Measurements from ENCODE around the gene FAM222A. TPM values are rescaled to one million over a fixed set of nuclear protein-coding genes. Genes with fewer than 3 reads are reported as not detected.
A peak's percentile ranks its signal among the peaks of the same experiment; 100 is the strongest.

The FAM222A gene
- polyA plus RNA-seq, 4 donors: 7.0 to 9.3 (median 8.5) TPM

DNA sequence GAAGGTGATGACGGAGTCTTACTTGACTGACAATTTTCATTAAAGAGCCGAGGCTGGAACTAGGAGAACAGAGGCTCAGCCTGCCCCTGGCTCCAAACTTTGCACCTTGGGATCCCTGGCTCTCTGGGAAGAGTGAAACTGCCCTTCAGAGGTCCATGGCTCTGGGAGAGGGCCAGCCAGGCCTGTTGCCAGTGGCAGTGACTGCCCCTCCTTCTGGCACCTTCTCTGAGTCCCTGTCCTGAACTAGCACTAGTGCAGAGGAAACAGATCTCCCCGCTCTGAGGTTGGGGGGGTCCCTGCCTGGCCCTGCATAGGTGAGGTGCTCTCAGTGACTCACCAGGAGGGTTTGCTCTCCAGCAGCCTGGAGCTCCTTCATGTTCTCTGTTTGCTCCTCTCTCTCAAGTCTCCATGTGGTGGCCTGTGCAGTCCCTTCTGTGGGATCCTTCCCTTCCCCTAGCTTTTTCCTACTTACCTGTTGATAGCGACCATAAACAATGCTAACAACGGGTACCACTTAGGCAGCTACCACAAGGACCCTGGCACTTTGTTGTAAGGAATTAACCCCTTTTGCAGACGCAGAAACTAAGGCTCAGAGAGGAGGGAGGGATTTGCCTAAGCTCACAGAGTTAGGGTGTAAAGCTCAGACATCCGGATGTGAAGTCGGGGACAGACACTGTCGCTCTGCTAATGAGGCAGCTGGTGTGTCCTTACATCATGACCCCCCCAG is 22.4 kb downstream of the FAM222A start:
- no peak for DNase-seq (ENCODE audit: low read depth in 4 of 4, low spot score in 3 of 4)

DNA sequence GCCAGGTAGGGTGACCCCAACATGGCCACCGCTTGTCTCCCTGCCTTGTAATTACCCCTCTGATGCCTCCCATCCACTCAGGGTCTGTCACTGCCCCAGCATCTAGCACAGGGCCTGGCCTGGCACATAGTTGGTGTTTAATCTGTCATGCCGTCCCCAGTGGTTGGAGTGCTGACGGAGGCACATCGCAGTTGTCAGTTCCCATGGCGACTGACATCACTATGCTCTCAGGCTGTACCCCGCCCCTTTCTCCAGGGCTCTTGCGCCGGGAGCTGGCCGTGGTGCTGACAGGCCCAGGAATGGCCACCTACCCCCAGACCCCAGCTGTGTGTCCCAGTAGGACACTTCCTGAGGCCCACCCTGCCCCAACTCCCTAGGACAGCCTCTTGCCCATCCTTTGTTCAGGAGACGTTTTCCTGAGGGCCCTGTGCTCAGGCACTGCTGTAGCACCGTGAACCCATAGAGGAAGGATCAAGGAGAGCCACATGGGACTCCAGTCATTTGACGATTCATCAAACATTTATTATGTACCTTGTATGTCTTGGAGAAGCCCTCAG is 23.0 kb downstream of the FAM222A start:
- DNase-seq (ENCODE audit: low read depth in 4 of 4, low spot score in 3 of 4): peak in 2 of 4 donors; percentile 65 to 72

DNA sequence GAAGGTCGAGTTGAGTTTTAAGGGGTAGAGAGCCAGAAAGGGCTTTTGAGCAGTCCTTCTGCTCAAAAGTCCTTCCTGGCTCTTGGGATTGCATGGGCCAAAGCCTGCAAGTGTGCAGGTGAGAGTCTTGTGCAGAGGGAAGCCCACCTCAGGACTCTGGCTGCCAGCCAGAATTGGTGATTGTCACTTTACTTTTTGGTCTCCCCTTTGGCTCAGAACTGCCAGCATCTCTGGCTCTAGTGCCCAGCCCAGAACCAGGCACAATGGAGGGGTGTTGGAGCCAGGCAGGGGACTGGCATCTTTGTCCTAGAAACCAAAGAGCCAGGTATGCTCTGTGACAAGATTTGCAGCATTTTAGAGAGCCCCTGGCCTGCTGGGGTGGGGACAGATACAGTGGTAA is 23.5 kb downstream of the FAM222A start:
- DNase-seq (ENCODE audit: low read depth in 4 of 4, low spot score in 3 of 4): no peak

DNA sequence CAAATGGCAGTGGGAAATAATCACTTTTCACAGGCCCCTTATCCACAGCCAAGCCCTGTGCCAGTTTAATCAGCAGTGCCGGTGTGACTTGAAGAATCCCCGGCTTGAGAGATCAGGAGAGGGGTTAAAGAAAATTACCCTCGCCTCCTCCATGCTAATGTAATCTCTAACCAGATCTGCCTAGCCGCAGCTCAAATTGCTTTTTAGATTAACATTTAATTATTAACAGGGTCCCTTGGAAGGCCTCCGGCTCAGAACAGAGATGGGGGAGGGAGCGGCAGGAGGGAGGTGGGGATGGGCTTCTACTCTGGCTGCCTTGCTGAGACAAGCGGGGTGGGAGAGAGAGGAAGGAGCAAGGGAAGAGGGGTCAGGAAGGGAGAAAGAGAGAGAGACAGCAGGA is 24.0 kb downstream of the FAM222A start:
- DNase-seq (ENCODE audit: low read depth in 4 of 4, low spot score in 3 of 4): no peak

DNA sequence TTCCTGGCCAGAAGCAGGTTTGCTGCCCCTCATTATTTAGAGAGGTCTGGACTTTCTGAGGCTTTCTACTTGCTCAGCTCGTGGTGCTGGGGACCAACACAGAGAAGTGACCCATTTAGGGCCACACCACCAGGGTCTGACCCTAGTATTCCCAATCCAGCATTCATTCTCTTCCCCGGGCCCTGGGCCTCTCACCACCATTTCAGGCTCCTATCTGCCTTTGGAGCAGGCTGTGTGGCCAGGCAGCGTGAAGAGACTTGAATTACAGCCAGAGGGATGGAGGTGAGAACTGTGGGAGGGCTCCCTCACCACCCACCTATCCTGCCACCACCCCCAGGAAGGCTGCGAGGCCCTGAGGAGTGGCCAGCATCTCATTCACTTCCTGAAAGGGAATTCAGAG is 24.6 kb downstream of the FAM222A start:
- no peak for DNase-seq (ENCODE audit: low read depth in 4 of 4, low spot score in 3 of 4)

GRCh38 chr12:109738878-109739665 is 25.4 kb downstream of the FAM222A start:
- no peak for DNase-seq (ENCODE audit: low read depth in 4 of 4, low spot score in 3 of 4)

- DNase-seq (ENCODE audit: low read depth in 4 of 4, low spot score in 3 of 4): no peak
These were observed 26.4 kb downstream of the FAM222A start for GRCh38 chr12:109739747-109740693.

GRCh38 chr12:109740694-109741245 is 27.1 kb downstream of the FAM222A start:
- DNase-seq (ENCODE audit: low read depth in 4 of 4, low spot score in 3 of 4): no peak

- no peak for DNase-seq (ENCODE audit: low read depth in 4 of 4, low spot score in 3 of 4)
These were observed 27.8 kb downstream of the FAM222A start for GRCh38 chr12:109741286-109741969.

DNA sequence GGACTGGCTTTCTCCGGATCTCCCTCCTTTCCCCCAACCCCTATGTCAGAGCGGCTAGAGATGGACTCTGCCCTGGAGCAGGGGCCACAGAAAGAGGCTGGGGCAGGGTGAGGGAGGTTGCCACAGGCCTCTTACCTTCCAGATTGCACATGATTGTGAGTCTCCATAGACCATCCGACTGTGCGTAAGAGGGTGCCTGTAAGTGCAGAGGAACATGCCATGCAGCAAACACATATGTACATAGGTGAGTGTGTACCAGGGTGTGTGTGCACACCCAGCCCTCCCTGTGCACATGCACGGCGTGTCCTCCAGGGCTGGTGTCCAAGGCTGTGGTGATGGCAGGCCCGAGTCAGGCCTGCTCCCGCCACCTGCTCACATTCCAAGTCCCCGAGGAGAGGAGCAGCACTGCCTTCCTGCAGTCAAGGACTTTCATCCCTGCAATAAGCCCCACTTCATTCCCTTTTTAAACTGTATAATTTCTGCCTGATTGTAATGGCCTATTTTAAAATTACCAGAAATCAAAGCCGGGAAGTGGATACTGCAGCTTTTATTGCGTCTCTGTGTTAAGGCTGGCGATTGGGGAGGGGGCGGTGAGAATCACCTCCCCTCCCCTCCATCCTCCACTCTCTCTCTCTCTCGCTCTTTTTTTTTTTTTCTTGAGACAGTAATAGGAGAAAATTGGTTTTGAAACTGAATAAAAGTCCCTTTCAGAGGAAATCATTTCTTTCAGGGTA is 28.5 kb downstream of the FAM222A start:
- DNase-seq (ENCODE audit: low read depth in 4 of 4, low spot score in 3 of 4): no peak

- DNase-seq (ENCODE audit: low read depth in 4 of 4, low spot score in 3 of 4): no peak
These were observed 29.7 kb downstream of the FAM222A start for GRCh38 chr12:109743076-109743910.

GRCh38 chr12:109744026-109744425 is 30.4 kb downstream of the FAM222A start:
- DNase-seq (ENCODE audit: low read depth in 4 of 4, low spot score in 3 of 4): no peak

DNA sequence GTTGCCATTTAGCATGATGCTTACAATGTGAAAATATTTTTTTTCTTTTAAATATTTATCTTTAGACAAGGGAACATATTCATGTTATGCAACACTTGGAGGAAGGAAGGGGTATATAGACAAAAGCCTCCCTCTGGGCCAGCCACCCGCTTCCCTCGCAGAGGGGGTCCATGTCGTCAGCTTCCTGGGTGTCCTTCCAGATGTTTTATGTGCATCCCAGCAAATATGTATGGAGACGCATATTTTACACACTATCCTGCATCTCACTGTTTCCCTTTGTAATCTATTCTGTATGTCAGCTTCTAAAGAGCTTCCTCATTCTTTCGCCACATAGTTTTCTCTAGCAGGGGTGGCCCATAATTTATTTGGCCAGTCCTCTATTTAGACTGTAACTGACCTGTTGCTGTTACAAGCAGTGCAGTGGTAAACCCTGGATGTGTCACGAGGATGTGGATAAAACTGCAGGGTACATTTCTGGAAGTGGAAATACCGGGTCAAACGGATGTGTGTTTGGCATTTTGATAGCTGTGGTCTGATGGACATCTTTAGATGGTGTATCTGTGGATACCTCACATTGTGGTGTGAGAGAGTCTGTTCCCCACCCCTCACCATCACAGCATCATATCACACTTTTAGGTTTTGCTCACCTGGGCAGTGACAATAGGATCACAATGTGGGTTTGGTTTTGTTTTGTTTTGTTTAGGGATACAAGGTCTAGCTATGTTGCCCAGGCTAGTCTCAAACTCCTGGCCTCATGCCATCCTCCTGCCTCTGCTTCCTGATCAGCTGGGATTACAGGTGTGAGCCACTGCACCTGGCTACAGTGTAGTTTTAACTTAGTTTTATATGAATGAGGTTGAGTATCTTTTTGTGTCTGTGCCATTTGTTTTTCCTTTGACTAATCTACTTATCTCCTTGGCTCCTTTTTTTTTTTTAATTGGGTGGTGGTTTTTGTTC is 31.6 kb downstream of the FAM222A start:
- no peak for DNase-seq (ENCODE audit: low read depth in 4 of 4, low spot score in 3 of 4)

DNA sequence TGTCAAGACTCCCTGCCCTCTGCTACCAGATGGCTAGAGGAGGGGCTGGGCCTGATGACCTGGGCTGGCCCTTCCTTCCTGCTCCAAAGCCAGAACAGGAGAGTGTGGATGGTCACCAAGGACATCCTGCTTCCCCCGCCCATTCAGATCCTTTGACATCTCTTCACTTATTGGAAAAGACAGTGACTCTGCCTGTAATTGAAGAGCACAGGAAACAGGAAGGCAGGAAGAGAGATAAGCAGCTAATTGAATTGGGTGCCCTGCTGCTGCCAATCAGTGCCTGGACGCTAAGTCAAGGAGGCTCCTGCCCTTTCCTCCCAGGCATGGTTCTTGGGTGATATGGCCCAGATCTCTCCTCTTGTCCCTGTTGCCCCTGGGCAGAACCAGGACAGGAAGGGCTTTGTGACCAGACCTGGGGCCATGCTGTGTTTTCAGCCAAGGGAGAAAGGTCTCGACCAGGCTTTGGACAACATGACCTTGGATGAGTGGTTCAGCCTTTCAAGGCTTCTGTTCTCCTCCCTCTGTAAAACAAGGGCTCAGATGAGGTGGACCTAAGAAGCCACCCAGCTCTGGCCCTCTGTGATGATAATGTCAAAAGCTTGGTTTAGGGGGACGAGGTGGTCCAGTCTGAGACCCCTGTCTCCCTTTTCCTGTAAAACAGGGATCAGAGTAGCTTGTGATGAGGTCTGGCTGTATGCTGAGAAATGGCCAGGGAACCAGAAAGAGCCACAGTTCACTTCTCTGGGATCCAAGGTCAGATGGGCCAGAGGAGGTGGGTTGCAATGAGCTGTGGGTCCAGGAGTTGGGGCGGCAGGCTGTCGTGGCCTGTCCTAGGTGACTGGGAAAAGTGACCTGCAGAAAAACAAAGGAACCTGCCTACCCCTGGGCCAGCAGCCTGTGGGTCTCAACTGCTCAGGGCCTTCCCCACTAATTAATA is 38.8 kb downstream of the FAM222A start:
- no peak for DNase-seq (ENCODE audit: low read depth in 4 of 4, low spot score in 3 of 4)

- DNase-seq (ENCODE audit: low read depth in 4 of 4, low spot score in 3 of 4): no peak
These were observed 39.4 kb downstream of the FAM222A start for GRCh38 chr12:109753054-109753401.

GRCh38 chr12:109753959-109754358 is 40.3 kb downstream of the FAM222A start:
- DNase-seq (ENCODE audit: low read depth in 4 of 4, low spot score in 3 of 4): no peak
